NCI-H774 (cell line): ENCODE data around the gene SIRT7.
A peak's percentile ranks its signal among the peaks of the same experiment; 100 is the strongest.
"Not testable (repeated sequence)": the region's sequence is repeated elsewhere in the genome, so short reads cannot be mapped to it uniquely, and the experiment has no call there.

ENCODE experiments used
- DNase-seq: peaks from one replicate; lab custom pipeline; 2025; lab: John Stamatoyannopoulos, UW

SIRT7 gene

DNA sequence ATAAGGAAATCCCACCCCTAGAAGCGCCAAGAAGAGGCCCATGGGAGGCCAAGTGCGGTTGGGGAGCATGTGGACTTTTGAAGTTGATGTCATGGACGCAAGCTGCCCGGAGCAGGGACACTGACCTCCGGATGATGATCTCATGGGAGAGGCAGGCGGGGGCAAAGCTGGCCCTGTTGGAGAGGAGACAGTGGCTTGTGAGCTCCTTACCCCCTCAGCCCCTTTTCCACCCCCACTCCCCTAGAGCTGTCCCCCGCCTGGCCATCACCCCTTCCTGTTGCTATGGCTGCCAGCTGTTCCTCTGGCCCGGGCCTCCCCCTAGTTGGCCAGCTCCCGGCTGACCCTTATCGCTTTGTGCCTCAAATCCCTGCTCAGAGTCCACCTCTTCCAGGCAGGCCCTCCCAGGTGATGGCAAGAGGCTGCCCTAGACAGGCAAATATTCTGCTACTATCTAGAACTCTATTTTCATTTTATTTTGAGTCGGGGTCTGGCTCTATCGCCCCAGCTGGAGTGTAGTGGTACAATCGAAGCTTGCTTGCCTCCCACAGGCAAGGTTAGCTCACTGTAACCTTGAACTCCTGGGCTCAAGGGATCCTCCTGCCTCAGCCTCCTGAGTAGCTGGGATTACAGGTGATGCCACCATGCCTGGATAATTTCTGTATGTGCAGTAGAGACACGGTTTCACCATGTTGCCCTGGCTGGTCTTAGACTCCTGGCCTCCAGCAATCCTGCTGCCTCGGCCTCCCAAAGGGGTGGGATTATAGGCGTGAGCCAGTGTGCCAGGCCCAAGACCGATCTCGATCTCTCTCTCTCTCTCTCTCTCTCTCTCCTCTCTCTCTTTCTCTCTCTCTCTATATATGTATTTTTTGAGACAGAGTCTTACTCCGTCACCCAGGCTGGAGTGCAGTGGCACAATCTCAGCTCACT, 36.4 kb upstream of the SIRT7 start:
- no peak for DNase-seq

DNA sequence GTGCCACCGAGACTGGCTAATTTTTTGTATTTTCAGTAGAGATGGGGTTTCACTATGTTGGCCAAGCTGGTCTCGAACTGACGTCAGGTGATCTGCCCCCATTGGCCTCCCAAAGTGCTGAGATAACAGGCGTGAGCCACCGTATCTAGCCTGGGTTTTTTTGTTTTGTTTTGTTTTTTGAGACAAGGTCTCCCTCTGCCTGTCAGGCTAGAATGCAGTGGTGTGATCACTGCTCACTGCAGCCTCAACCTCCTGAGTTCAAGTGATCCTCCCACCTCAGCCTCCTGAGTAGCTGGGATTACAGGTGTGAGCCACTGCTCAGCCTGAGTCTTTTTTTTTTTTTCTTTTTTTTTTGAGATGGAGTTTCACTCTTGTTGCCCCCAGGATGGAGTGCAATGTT, 35.5 kb upstream of the SIRT7 start:
- DNase-seq: not testable (repeated sequence)

- no peak for DNase-seq
Measured at GRCh38 chr17:81952792-81953228, 34.8 kb upstream of the SIRT7 start.

GRCh38 chr17:81951785-81952684, 34.1 kb upstream of the SIRT7 start:
- no peak for DNase-seq

DNA sequence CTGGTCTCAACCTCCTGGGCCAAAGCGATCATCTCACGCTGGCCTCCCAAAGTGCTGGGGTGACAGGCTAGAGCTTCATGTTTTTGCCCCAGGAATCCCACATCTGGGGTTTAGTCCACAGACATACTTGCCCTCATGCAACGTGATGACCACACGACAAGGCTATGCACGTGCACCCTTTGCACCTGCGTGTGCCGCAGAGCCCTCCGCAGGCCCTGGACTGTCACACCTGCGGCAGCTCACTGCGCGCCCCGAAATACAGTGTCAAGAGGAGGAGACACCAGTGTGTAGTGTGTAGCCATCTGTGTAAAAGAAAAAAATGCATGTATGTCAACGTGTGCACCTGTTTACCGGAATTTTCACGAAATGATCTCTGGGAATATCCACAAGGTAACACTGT, 32.5 kb upstream of the SIRT7 start:
- DNase-seq: no peak

- no peak for DNase-seq
Measured at GRCh38 chr17:81948635-81949378, 30.8 kb upstream of the SIRT7 start.

DNA sequence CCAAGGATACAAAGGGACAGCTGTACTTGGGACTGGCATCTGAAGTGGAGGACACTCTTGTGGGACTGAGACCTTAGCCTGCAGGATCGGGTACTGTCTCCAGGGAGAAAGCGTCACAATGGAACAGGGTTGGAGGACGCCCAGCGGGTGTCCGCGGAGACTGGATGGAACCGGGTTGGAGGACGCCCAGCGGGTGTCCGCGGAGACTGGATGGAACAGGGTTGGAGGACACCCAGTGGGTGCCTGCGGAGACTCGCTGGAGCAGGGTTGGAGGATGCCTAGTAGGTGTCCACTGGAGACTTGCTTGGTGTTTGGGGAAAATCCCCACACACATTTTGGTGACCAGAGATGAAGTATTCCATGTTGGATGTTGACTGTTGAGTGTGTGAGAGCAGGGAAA, 29.2 kb upstream of the SIRT7 start, which contains the start of gene MYADML2:
Gene MYADML2, minus strand, starts transcription at position 45 of the 400 bp plus-strand sequence. CDS start 5,492 bp downstream, outside the sequence.
- DNase-seq: no peak

DNA sequence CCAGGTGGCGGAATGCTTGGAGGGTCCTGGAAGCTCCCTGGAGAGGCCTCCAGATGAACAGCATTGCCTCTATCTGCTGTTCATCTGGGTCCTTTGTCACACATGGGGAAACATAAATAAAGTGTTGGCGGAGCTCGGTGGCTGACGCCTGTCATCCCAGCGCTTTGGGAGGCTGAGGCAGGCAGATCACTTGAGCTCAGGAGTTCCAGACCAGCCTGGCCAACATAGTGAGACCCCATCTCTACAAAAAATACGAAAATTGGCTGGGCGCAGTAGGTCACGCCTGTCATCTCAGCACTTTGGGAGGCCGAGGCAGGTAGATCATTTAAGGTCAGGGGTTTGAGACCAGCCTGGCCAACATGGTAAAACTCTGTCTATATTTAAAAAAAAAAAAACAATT, 26.9 kb upstream of the SIRT7 start:
- DNase-seq: no peak

GRCh38 chr17:81942167-81942553, 24.2 kb upstream of the SIRT7 start:
- DNase-seq: no peak

GRCh38 chr17:81941484-81942166, 23.6 kb upstream of the SIRT7 start:
- DNase-seq: peak; percentile 47

- DNase-seq: no peak
Measured at GRCh38 chr17:81940538-81941483, 22.8 kb upstream of the SIRT7 start.

GRCh38 chr17:81939881-81940385, 22.0 kb upstream of the SIRT7 start:
- no peak for DNase-seq

DNA sequence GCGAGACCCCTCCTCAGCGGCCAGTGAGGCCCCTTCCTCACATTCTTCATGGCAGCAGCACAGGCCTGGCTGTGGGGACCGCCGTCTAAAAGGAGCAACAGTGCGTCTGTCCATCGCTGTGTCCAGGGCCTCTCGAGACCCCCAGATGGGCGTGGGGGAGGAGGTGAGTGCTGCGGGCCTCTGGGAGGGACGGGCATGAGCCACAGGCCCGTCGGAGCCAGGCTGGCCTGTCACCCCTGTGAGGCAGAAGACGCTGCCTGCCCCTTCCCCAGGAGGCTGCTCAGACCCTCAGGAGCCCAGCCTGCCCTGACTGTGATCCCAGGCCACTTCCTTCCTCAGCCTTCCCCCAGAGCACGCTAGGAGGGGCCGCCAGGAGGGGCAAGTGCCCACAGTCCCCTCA, 21.2 kb upstream of the SIRT7 start:
- no peak for DNase-seq

- DNase-seq: no peak
Measured at GRCh38 chr17:81935709-81936084, 17.7 kb upstream of the SIRT7 start.

GRCh38 chr17:81934850-81935708, 17.1 kb upstream of the SIRT7 start:
- no peak for DNase-seq

- no peak for DNase-seq
Measured at GRCh38 chr17:81934098-81934757, 16.3 kb upstream of the SIRT7 start.

DNA sequence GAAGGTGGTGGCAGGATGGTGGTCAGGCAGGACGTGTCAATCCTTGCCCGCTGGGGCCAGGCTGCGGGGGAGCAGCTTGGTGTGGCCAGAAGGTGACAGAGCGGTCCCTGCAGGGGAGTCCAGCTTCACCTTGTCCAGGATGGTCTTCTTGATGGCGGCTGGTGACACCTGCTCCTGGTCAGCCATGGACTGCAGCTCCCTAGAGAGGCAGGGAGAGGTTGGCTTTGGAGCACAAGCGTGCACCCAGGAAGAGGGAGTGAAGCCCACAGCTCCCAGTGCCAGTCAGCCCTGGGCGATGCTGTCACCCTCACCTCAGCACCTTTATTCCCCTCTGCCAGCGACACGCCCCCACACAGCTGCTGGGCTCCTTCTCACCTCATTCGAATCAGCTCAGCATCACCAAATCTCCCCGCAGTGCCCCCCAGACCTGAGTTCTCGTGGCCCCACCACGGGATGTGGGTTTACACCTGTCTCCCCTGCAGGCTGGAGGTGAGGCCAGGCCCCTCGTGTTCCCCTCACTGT, 15.3 kb upstream of the SIRT7 start:
- no peak for DNase-seq

GRCh38 chr17:81932333-81932983, 14.5 kb upstream of the SIRT7 start:
- DNase-seq: no peak
